PC-3 (cell line): ENCODE results near the gene REEP3. TPM values are rescaled to one million over a fixed set of nuclear protein-coding genes. Genes with fewer than 3 reads are reported as not detected.

ENCODE experiments used
- ATAC-seq: fragments of 200-7000 bp; cut with Tn5 transposase; 2 replicates; pipeline ENCODE4 v1.9.1; 2020; ENCODE audit warnings: mild to moderate bottlenecking, moderate library complexity
- BruUV-seq: library from RNA; stranded (reverse); fragments of 400-500 nt; replicated peaks from 2 replicates; lab custom pipeline; 2021; lab: Mats Ljungman, UMichigan
- CTCF ChIA-PET: fragments of 300-600 bp; sonication (Branson Sonifier 250); formaldehyde crosslinking; loops from one replicate; lab custom pipeline; 2022; ENCODE audit warnings: antibody characterized with exemption; lab: Charles Lee
- POLR2A ChIA-PET: fragments of 300-600 bp; sonication (Branson Sonifier 250); formaldehyde crosslinking; loops from one replicate; lab custom pipeline; 2022; ENCODE audit warnings: antibody characterized with exemption; ENCODE audit not compliant: unreplicated experiment; lab: Charles Lee
- DNase-seq: peaks from one replicate; pipeline ENCODE4 v3.0.0-alpha.2; 2015
- H2AFZ ChIP-seq: fragments of 300-600 bp; sonication (generic); 2 replicates; pipeline ENCODE4 v1.6.0; 2016; ENCODE audit warnings: antibody characterized with exemption, low read length
- H3F3A ChIP-seq: fragments of 300-600 bp; sonication (generic); one replicate; pipeline ENCODE4 v1.6.0; 2017; ENCODE audit warnings: antibody characterized with exemption, low read length, control low read depth, mild to moderate bottlenecking; ENCODE audit not compliant: unreplicated experiment
- H3K27ac ChIP-seq: fragments of 300-600 bp; sonication (generic); 2 replicates; pipeline ENCODE4 v1.5.1; 2016; ENCODE audit warnings: mild to moderate bottlenecking, low read length
- H3K27me3 ChIP-seq: fragments of 300-600 bp; sonication (generic); 2 replicates; pipeline ENCODE4 v1.6.1; 2016; ENCODE audit warnings: low read length, mixed read lengths
- H3K36me3 ChIP-seq: fragments of 300-600 bp; sonication (generic); 2 replicates; pipeline ENCODE4 v1.6.1; 2016; ENCODE audit warnings: low read depth, mixed run types, low read length, mixed read lengths
- H3K4me1 ChIP-seq: fragments of 300-600 bp; sonication (generic); 2 replicates; pipeline ENCODE4 v1.5.1; 2016; ENCODE audit warnings: low read length; ENCODE audit not compliant: insufficient read depth
- H3K4me2 ChIP-seq: fragments of 300-600 bp; sonication (generic); 2 replicates; pipeline ENCODE4 v1.6.0; 2016; ENCODE audit warnings: low read length
- H3K4me3 ChIP-seq: fragments of 300-600 bp; sonication (generic); 2 replicates; pipeline ENCODE4 v1.5.1; 2016; ENCODE audit warnings: mild to moderate bottlenecking, low read length, mixed read lengths
- H3K79me2 ChIP-seq: fragments of 300-600 bp; sonication (generic); 2 replicates; pipeline ENCODE4 v1.6.1; 2017; ENCODE audit warnings: low read length, mixed read lengths
- H3K9ac ChIP-seq: fragments of 300-600 bp; sonication (generic); 2 replicates; pipeline ENCODE4 v1.6.0; 2016; ENCODE audit warnings: mild to moderate bottlenecking, low read length
- H3K9me2 ChIP-seq: fragments of 300-600 bp; sonication (generic); replicated peaks from 2 replicates; pipeline ENCODE4 v1.6.1; 2016; ENCODE audit warnings: mixed run types, low read length, mixed read lengths
- H3K9me3 ChIP-seq: fragments of 300-600 bp; sonication (generic); 2 replicates; pipeline ENCODE4 v1.6.1; 2016; ENCODE audit warnings: low read length, mixed read lengths
- H4K20me1 ChIP-seq: fragments of 300-600 bp; sonication (generic); 2 replicates; pipeline ENCODE4 v1.6.1; 2016; ENCODE audit warnings: low read length, mixed read lengths
- EZH2 ChIP-seq: fragments of 300-600 bp; sonication (generic); IDR thresholded peaks from one replicate; pipeline ENCODE4 v1.6.1; 2017; ENCODE audit warnings: antibody characterized with exemption, mild to moderate bottlenecking, low read length; ENCODE audit not compliant: unreplicated experiment
- EZH2phosphoT487 ChIP-seq: fragments of 300-600 bp; sonication (generic); IDR thresholded peaks from 2 replicates; pipeline ENCODE4 v1.6.1; 2018; ENCODE audit warnings: mild to moderate bottlenecking, antibody characterized with exemption, low read length, borderline replicate concordance
- intact Hi-C: fragments of 100-400 bp; cut with micrococcal nuclease; formaldehyde crosslinking; loops from 2 replicates; pipeline ENCODE4 v1.9.0; 2023
- total RNA-seq: library from RNA; depleted of rRNA; stranded (reverse); fragments of >200 nt; gene quantifications from 2 replicates; pipeline ENCODE4 v1.2.3, GENCODE V29; 2014
- TF ChIP-seq, protein P1 (sequence below): fragments of 300-600 bp; sonication (generic); conservative IDR thresholded peaks from 2 replicates; pipeline ENCODE4 v1.5.1; 2017; ENCODE audit warnings: antibody characterized with exemption, low read depth, mild to moderate bottlenecking, low read length

REEP3 gene
- total RNA-seq, 1 experiment from 2014 or later, result 75.2 TPM

DNA sequence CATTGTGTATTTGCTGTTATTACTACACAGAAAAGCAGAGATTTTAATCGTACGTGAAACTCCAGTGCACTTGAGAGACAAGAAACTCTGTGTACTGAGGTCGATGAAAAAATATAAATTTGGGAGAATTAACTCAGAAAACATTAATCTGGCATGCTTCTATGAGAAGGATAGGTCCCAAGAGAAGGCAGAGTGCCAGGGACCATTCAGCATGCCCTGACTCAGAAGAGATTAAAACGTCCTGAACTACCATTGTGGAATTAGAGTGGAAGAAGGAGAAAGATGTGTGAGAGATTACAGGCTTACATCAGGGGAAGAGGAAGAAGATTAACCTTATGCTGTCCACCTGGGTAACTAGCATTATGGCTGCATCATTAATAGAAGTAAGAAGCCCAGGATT, 72.4 kb downstream of the REEP3 start:
- ATAC-seq (no peak), DNase-seq (no peak)
- ChIA-PET POLR2A (interaction anchor here (0.6 kb wide), 1 partner anchor 652 kb away, joined by 3 read pairs; no protein-coding TSS in a partner anchor), CTCF (no interaction called here)
- H3K4me1 ChIP-seq, result peaks cover 17% of the 10 kb centered on the region
- peaks cover 39% of the 10 kb centered on the region for H3K79me2 ChIP-seq
- TF ChIP-seq, protein P1, sequence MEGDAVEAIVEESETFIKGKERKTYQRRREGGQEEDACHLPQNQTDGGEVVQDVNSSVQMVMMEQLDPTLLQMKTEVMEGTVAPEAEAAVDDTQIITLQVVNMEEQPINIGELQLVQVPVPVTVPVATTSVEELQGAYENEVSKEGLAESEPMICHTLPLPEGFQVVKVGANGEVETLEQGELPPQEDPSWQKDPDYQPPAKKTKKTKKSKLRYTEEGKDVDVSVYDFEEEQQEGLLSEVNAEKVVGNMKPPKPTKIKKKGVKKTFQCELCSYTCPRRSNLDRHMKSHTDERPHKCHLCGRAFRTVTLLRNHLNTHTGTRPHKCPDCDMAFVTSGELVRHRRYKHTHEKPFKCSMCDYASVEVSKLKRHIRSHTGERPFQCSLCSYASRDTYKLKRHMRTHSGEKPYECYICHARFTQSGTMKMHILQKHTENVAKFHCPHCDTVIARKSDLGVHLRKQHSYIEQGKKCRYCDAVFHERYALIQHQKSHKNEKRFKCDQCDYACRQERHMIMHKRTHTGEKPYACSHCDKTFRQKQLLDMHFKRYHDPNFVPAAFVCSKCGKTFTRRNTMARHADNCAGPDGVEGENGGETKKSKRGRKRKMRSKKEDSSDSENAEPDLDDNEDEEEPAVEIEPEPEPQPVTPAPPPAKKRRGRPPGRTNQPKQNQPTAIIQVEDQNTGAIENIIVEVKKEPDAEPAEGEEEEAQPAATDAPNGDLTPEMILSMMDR, result no peak
- TF ChIP-seq EZH2 (no peak), EZH2phosphoT487 (no peak)
- H3K27me3 ChIP-seq, result no peaks in the 10 kb centered on the region
- H3K27ac ChIP-seq, result no peak overlapping the region
- peaks cover 9% of the 10 kb centered on the region; the same call in 1 of the 2 replicates for H4K20me1 ChIP-seq
- no peak overlapping the region for H3K4me3 ChIP-seq
- no peak overlapping the region for H3K9ac ChIP-seq
- H3F3A ChIP-seq, result no peaks in the 10 kb centered on the region
- H3K4me2 ChIP-seq, result no peak overlapping the region
- no peaks in the 10 kb centered on the region for H3K9me2 ChIP-seq
- no TSS peak for BruUV-seq
- no peak overlapping the region for H2AFZ ChIP-seq
- intact Hi-C loops, result no loop called here
- H3K36me3 ChIP-seq, result peaks cover 25% of the 10 kb centered on the region; the same call in 1 of the 2 replicates
- no peaks in the 10 kb centered on the region for H3K9me3 ChIP-seq

DNA sequence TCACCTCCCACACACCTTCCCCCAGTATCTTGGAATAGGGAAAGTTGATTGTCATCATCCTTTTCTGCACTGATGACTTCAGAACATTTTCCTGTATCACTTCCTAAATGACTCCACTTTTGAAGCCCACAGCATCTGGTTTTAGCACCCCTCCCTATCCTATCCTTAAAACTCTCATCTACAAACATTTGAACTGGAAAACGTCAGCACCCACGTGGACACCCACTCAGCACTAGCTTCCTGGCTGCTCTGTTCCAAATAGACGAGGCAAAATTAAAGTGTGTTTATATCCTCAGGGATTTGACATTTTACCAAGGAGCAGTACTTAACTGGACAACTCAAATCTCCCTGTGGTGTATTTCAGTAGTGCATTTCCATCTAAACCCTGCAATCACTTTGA, 73.9 kb downstream of the REEP3 start:
- no peak overlapping the region for H3K9ac ChIP-seq
- H3K4me1 ChIP-seq, result 0 out of 2 replicates have a peak, but pooled peaks cover 7% of the 10 kb centered on the region
- TF ChIP-seq EZH2 (no peak), EZH2phosphoT487 (no peak)
- TF ChIP-seq, protein P1, result no peak
- no peak overlapping the region for H3K4me3 ChIP-seq
- POLR2A ChIA-PET, result no interaction called here
- no peaks in the 10 kb centered on the region for H3F3A ChIP-seq
- intact Hi-C loops, result no loop called here
- H3K79me2 ChIP-seq, result peaks cover 27% of the 10 kb centered on the region
- DNase-seq (no peak), ATAC-seq (no peak)
- no peak overlapping the region for H3K27ac ChIP-seq
- no peak overlapping the region for H3K4me2 ChIP-seq
- H4K20me1 ChIP-seq, result no peaks in the 10 kb centered on the region
- no peaks in the 10 kb centered on the region for H3K9me2 ChIP-seq
- CTCF ChIA-PET, result no interaction called here
- BruUV-seq, result no TSS peak
- no peaks in the 10 kb centered on the region for H3K27me3 ChIP-seq
- no peaks in the 10 kb centered on the region for H3K9me3 ChIP-seq
- H3K36me3 ChIP-seq, result peaks cover 36% of the 10 kb centered on the region
- H2AFZ ChIP-seq, result no peak overlapping the region

GRCh38 chr10:63596924-63597323, 75.7 kb downstream of the REEP3 start:
- Histone ChIP-seq H3K4me2 (no peak overlapping the region), H3K36me3 (peaks cover 47% of the 10 kb centered on the region), H3F3A (no peaks in the 10 kb centered on the region), H3K4me1 (0 out of 2 replicates have a peak, but pooled peaks cover 4% of the 10 kb centered on the region), H3K27ac (no peak overlapping the region), H3K27me3 (no peaks in the 10 kb centered on the region), H3K9ac (no peak overlapping the region), H3K9me3 (no peaks in the 10 kb centered on the region), H2AFZ (no peak overlapping the region), H3K9me2 (no peaks in the 10 kb centered on the region), H4K20me1 (no peaks in the 10 kb centered on the region), H3K4me3 (no peak overlapping the region), H3K79me2 (peaks cover 11% of the 10 kb centered on the region)
- DNase-seq, result no peak
- POLR2A ChIA-PET, result no interaction called here
- BruUV-seq, result no TSS peak
- TF ChIP-seq EZH2 (no peak), EZH2phosphoT487 (no peak)
- TF ChIP-seq, protein P1, result no peak
- CTCF ChIA-PET, result no interaction called here
- no peak for ATAC-seq
- intact Hi-C loops, result no loop called here
